ENCODE results near the gene USHBP1. TPM values are rescaled to one million over a fixed set of nuclear protein-coding genes. Genes with fewer than 3 reads are reported as not detected.

USHBP1 gene
- total and polyA plus RNA-seq, 2 of the 13 experiments (the other 11 are each of a cell fraction or from before 2014, with no cell fraction given), result 0.15 to 1.5 TPM

GRCh38 chr19:17240062-17240752 lies 24.3 kb downstream of the USHBP1 start (continued):
- TF ChIP-seq ZBTB49 (CRISPR knock-in tag; IDR thresholded peaks at IDR 0.05; ENCODE audit: borderline replicate concordance) (no peak), MNT (IDR thresholded peaks at IDR 0.05) (no peak), ZNF574 (CRISPR knock-in tag; IDR thresholded peaks at IDR 0.05) (no peak; the same call in 1 of the 2 replicates), HMGXB3 (CRISPR knock-in tag; IDR thresholded peaks at IDR 0.05; ENCODE audit: borderline replicate concordance) (no peak), TRAFD1 (CRISPR knock-in tag; IDR thresholded peaks at IDR 0.05; ENCODE audit: borderline replicate concordance) (no peak), YEATS2 (CRISPR knock-in tag; IDR thresholded peaks at IDR 0.05; ENCODE audit: borderline replicate concordance) (no peak), ZNF777 (CRISPR knock-in tag; IDR thresholded peaks at IDR 0.05) (no peak), ZBTB8A (CRISPR knock-in tag; IDR thresholded peaks at IDR 0.05; ENCODE audit: borderline replicate concordance, low read depth) (no peak), ZKSCAN1 (IDR thresholded peaks at IDR 0.05; ENCODE audit: low read length) (no peak), ZNF207 (IDR thresholded peaks at IDR 0.05; ENCODE audit: borderline replicate concordance) (no peak), ZNF607 (CRISPR knock-in tag; IDR thresholded peaks at IDR 0.05; ENCODE audit: borderline replicate concordance) (peak; percentile 57; the same call in 1 of the 2 replicates), ZSCAN21 (CRISPR knock-in tag; IDR thresholded peaks at IDR 0.05; ENCODE audit: borderline replicate concordance) (no peak), SPEN (CRISPR knock-in tag; IDR thresholded peaks at IDR 0.05; ENCODE audit: low read depth) (peak; percentile 43; the same call in 1 of the 2 replicates)

All from HepG2 (cell line).